HEK293T (cell line): ENCODE measurements around the gene CYP2C19.
"Not testable (repeated sequence)": the region's sequence is repeated elsewhere in the genome, so short reads cannot be mapped to it uniquely, and the experiment has no call there.

Experiments used
- BHLHE40 ChIP-seq: fragments of 450-650 bp; IDR thresholded peaks from 2 replicates; pipeline ENCODE4 v1.6.1; 2016; ENCODE audit warnings: mild to moderate bottlenecking, moderate library complexity, borderline replicate concordance
- CTBP1 ChIP-seq: fragments of 450-650 bp; IDR thresholded peaks from 2 replicates; pipeline ENCODE4 v1.6.1; 2016; ENCODE audit warnings: borderline replicate concordance
- ELF4 ChIP-seq: fragments of 450-650 bp; IDR thresholded peaks from 2 replicates; pipeline ENCODE4 v1.6.1; 2017; ENCODE audit warnings: antibody characterized with exemption
- FOXM1 ChIP-seq: fragments of 450-650 bp; IDR thresholded peaks from 2 replicates; pipeline ENCODE4 v1.6.1; 2017; ENCODE audit warnings: mild to moderate bottlenecking, borderline replicate concordance
- SP1 ChIP-seq: fragments of 450-650 bp; IDR thresholded peaks from 2 replicates; pipeline ENCODE4 v1.6.1; 2017
- SUZ12 ChIP-seq: fragments of 450-650 bp; IDR thresholded peaks from 2 replicates; pipeline ENCODE4 v1.6.1; 2016; ENCODE audit warnings: mild to moderate bottlenecking

DNA sequence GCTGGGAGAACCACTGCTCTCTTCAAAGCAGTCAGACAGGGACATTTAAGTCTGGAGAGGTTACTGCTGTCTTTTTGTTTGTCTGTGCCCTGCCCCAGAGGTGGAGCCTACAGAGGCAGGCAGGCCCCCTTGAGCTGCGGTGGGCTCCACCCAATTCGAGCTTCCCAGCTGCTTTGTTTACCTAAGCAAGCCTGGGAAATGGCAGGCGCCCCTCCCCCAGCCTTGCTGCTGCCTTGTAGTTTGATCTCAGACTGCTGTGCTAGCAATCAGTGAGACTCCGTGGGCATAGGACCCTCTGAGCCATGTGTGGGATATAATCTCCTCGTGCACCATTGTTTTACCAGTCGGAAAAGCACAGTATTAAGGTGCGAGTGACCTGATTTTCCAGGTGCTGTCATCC is 135.9 kb downstream of the CYP2C19 start:
- TF ChIP-seq BHLHE40, ELF4, SP1, FOXM1, CTBP1, SUZ12: not testable (repeated sequence)
